GM21737 (cell line): ENCODE results near the gene CALR3.
"Not testable (repeated sequence)": the region's sequence is repeated elsewhere in the genome, so short reads cannot be mapped to it uniquely, and the experiment has no call there.

ENCODE experiments used
- ATAC-seq: cut with Tn5 transposase; IDR thresholded peaks from one replicate; pipeline ENCODE4 v1.9.1; 2021; ENCODE audit warnings: mild to moderate bottlenecking, moderate library complexity; ENCODE audit not compliant: unreplicated experiment

CALR3 gene

GRCh38 chr19:16524991-16525734 is 29.2 kb upstream of the CALR3 start:
- no peak for ATAC-seq

GRCh38 chr19:16522559-16523377 is 26.8 kb upstream of the CALR3 start:
- no peak for ATAC-seq

- no peak for ATAC-seq
These were observed 25.8 kb upstream of the CALR3 start for GRCh38 chr19:16521715-16522289.

- no peak for ATAC-seq
These were observed 25.1 kb upstream of the CALR3 start for GRCh38 chr19:16520986-16521624.

GRCh38 chr19:16520074-16520973 is 24.4 kb upstream of the CALR3 start:
- ATAC-seq: no peak

GRCh38 chr19:16519230-16519687 is 23.3 kb upstream of the CALR3 start:
- no peak for ATAC-seq

GRCh38 chr19:16518483-16519229 is 22.7 kb upstream of the CALR3 start:
- no peak for ATAC-seq

GRCh38 chr19:16518061-16518460 is 22.1 kb upstream of the CALR3 start:
- no peak for ATAC-seq

- no peak for ATAC-seq
These were observed 21.1 kb upstream of the CALR3 start for GRCh38 chr19:16516923-16517610.

- ATAC-seq: no peak
These were observed 20.4 kb upstream of the CALR3 start for GRCh38 chr19:16516381-16516780.

GRCh38 chr19:16514383-16515019 is 18.5 kb upstream of the CALR3 start:
- ATAC-seq: no peak

- not testable (repeated sequence) for ATAC-seq
These were observed 16.6 kb upstream of the CALR3 start for GRCh38 chr19:16512611-16513010.

GRCh38 chr19:16509141-16510061 is 13.4 kb upstream of the CALR3 start:
- no peak for ATAC-seq

- ATAC-seq: no peak
These were observed 12.6 kb upstream of the CALR3 start for GRCh38 chr19:16508546-16508945.

- no peak for ATAC-seq
These were observed 11.0 kb upstream of the CALR3 start for GRCh38 chr19:16506961-16507360.

GRCh38 chr19:16506161-16506560 is 10.2 kb upstream of the CALR3 start:
- not testable (repeated sequence) for ATAC-seq

GRCh38 chr19:16504271-16504670 is 8.3 kb upstream of the CALR3 start:
- no peak for ATAC-seq
